Metanephros (tissue), 1 donor: ENCODE measurements around the gene CEP76. TPM values are rescaled to one million over a fixed set of nuclear protein-coding genes. Genes with fewer than 3 reads are reported as not detected.

Experiments used
- total RNA-seq: library from RNA; depleted of rRNA; stranded (reverse); fragments of >200 nt; gene quantifications from one replicate; pipeline ENCODE4 v1.2.3, GENCODE V29; 2014

CEP76 gene, protein sequence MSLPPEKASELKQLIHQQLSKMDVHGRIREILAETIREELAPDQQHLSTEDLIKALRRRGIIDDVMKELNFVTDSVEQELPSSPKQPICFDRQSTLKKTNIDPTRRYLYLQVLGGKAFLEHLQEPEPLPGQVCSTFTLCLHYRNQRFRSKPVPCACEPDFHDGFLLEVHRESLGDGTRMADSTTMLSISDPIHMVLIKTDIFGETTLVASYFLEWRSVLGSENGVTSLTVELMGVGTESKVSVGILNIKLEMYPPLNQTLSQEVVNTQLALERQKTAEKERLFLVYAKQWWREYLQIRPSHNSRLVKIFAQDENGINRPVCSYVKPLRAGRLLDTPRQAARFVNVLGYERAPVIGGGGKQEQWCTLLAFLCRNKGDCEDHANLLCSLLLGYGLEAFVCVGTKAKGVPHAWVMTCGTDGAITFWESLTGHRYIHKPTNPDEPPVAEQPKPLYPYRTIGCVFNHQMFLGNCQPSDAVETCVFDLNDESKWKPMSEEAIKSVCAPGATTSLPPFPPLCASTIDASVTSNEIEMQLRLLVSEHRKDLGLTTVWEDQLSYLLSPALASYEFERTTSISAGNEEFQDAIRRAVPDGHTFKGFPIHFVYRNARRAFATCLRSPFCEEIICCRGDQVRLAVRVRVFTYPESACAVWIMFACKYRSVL
- 13.6 TPM for total RNA-seq

GRCh38 chr18:12702221-12703095 is at the start of gene CEP76, which contains the start of gene PSMG2:
Gene CEP76 (minus strand): TSS chr18:12702723. CDS start chr18:12702548, 175 bp downstream.
Gene PSMG2 (plus strand): TSS chr18:12703042. CDS start chr18:12703108, 66 bp downstream.

DNA sequence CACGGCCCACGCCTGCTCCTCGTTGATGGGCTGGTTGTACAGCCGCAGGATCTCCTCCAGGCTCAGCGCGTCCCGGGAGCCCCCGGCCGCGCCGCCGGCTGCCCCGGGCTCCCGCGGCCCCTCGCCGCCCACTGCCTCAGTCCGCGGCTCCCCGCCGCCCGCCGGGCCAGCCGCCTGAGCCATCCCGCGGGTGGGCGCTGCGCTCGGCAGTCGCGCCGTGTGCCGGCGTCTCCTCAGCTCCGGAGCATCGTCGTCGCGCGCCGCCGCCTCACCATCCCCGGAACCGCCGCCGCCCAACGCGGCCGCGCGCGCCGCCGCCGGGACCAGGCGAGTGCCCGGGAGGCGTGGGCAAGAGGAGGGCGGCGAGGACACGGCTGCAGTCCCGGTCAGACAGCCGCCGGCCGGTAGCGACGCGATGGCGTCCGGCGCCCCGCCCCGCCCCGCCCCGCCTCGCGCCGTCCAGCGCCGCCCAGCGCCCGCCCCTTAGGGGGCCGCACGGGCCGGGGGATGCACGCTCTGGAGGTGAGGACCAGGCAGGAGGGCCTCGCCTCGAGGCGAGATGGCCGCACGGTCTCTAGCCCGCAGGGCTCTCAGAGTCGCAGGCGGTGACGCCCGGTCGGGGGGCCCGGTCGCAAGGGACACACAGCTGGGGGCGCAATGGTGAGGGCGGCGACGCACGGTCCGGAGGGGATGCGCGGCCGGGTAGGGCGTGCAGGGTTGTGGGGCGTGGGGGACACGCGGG is 44.7 kb downstream of the CEP76 start, which contains the start of gene SPIRE1:
TSS of gene SPIRE1 (minus strand) at position 424 of the 742 bp plus-strand sequence. CDS start at position 183, 241 bp downstream.

Other genes with a start within 250 kb of the CEP76 start
- gene SPIRE1, start 44.6 kb downstream of the CEP76 start, total RNA-seq, result 36.6 TPM
- 46.5 TPM for gene PSMG2, start 319 bp upstream of the CEP76 start, total RNA-seq
- 28.2 TPM for gene PTPN2, start 181.5 kb upstream of the CEP76 start, total RNA-seq
- 33.4 TPM for gene SEH1L, start 245.3 kb upstream of the CEP76 start, total RNA-seq